ENCODE measurements around the gene TNFAIP3. TPM values are rescaled to one million over a fixed set of nuclear protein-coding genes. Genes with fewer than 3 reads are reported as not detected.
A peak's percentile ranks its signal among the peaks of the same experiment; 100 is the strongest.

The TNFAIP3 gene
- total RNA-seq, 1 donor from 2014 or later = 19.9 TPM

- DNase-seq = no peak
Observed at GRCh38 chr6:137864812-137865508, 2.1 kb upstream of the TNFAIP3 start.

- no peak for DNase-seq
Observed at GRCh38 chr6:137866200-137866913, 702 bp upstream of the TNFAIP3 start.

- peak; percentile 52 for DNase-seq
Observed at GRCh38 chr6:137867685-137868509, 838 bp downstream of the TNFAIP3 start.

DNA sequence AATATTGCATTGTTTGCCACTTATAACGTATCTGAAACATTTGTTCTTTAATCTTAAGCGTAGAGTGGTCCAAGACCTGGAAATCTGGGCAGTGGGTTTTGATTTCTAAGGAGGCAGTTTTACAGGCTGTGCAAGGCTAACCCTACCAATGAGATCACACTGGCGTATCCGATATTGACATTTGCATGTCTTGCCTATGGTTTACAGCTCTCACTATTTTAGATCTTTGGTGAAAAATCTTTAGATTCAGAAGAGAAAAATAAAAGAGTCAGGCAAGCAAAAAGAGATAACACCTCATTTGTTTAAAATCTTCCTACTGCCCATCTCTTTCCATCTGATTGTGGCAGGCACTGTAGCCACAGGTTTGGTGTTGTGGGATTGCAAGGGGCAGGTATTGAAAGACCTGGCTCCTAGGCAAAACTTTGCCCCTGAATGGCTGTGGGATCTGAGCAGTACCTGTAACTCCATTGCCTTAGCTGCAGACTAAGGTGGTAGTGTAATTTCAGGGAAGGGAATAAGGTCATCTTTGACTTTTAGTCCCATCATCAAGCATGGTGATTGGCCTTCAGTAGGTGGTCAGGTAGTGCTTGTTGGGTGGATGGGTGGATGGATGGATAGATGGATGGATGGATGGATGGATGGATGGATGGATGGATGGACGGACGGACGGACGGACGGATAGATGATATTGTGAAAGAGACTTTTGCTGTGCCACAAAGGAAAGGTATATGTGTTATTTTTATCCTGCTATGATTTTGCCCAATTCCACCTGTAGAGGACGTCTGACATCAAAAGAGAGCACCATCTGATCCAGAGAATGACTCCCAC lies 1.9 kb downstream of the TNFAIP3 start:
- DNase-seq = no peak

DNA sequence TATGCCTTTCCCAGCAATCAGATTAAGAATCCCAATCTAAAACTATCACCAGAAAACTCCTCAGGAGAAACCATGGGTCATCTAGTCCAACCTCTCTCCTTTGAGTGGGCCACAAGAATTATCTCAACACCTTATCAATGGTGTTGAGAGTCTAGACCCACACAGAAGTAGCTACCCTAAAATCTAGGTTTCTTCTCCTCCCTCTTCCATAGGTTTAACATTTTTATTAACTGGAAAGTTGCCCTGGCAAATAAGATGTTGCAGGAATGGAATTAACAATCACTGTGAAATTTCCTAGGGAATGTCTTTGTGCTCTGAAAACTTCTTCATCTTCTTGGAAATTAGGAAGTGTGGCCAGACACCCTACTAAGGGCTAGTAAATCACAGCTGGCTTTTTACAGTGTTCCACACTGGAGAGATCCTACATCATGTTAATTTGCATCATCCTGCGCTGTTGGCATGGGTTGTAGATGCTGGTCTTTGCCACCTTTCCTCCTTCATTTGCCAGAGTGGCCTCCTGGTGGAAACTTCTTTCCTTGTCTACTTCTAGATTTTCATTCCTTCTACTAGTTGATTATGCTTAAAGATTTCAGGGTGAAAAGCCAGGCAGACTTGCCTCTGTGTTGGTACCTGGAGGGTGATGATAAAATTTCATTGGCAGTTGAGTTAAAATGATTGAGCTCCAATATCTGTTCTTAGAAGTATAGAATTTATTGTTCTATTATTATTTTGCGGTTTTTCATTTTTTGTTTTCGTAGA lies 2.7 kb downstream of the TNFAIP3 start:
- no peak for DNase-seq

- DNase-seq = no peak
Observed at GRCh38 chr6:137870308-137870644, 3.2 kb downstream of the TNFAIP3 start.

GRCh38 chr6:137870744-137871247 lies 3.7 kb downstream of the TNFAIP3 start:
- no peak for DNase-seq

- no peak for DNase-seq
Observed at GRCh38 chr6:137871291-137871690, 4.2 kb downstream of the TNFAIP3 start.

- no peak for DNase-seq
Observed at GRCh38 chr6:137871831-137872454, 4.9 kb downstream of the TNFAIP3 start.

GRCh38 chr6:137872581-137873115 lies 5.6 kb downstream of the TNFAIP3 start:
- DNase-seq = no peak

- DNase-seq = no peak
Observed at GRCh38 chr6:137873273-137873762, 6.3 kb downstream of the TNFAIP3 start.

DNA sequence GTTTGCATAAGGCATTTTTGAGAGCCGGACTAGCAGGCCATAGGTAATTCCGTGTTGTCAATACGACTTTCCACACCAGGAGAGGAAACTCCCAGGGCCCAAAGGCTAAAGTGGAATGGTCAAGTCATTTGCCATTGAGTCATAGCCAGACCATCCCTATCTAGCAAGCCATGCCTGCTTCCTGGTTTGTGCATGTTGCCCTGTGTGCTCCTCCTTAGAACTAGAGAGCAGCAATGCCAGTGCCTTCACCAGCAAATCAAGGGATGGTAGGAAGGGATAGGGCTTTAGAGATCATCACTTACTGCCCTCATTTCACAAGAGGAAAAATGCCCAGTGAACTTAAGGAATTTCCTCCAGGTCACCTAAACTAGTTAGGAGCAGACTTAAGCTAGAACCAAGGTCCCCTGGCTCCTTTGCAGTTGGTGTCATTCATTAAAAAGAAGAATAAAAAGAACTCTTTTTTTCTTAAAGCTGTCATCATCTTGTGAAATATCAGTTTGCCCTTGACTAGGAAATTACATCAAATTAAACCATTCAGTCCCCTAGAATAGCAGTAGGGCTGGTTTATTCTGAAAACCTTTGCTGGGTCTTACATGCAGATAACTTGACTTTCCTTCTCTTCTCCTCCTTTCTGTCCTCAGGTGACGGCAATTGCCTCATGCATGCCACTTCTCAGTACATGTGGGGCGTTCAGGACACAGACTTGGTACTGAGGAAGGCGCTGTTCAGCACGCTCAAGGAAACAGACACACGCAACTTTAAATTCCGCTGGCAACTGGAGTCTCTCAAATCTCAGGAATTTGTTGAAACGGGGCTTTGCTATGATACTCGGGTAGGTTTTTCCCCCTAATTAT lies 7.4 kb downstream of the TNFAIP3 start:
- DNase-seq = no peak

GRCh38 chr6:137875058-137875520 lies 8.0 kb downstream of the TNFAIP3 start:
- no peak for DNase-seq

- no peak for DNase-seq
Observed at GRCh38 chr6:137875606-137876005, 8.5 kb downstream of the TNFAIP3 start.

- DNase-seq = no peak
Observed at GRCh38 chr6:137876547-137876946, 9.5 kb downstream of the TNFAIP3 start.

- DNase-seq = no peak
Observed at GRCh38 chr6:137877113-137877512, 10.1 kb downstream of the TNFAIP3 start.

DNA sequence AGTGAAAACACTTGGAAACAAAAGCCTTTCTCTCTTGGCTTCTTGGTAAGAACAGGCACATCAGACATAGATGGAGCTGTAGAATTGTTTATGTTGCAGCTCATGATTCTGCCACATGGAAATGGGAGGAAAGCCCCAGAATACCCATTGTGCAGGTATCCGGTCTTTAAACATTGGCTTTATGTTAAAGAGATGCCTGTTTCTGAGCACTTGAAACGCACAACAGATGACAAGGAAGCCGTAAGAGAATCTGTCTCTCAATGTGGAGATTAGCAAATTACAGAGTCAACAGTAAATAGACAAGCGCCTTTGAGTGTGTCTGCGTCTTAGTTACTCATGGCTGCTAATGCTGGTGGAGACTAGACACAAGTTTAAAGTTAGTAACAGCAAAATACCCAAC lies 10.5 kb downstream of the TNFAIP3 start:
- DNase-seq = no peak

DNA sequence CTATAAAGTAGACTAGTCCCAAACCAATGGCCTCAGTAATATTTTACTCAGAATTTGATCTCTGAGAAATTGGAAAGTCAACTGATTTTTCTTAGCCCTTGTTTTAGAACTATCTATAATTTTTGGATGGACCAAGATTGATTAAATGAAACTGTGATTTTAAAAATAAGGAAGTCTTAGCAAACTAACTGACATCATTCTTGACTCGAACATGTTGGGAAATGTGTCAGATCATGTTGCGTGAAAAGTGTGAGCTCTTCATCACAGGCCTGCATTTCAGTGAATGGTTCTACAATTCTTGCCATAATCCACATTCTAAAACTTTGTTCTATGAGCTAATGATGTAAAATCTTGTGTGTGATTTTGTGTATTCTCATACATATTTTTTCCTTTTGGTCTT lies 11.0 kb downstream of the TNFAIP3 start:
- no peak for DNase-seq

Measured in tongue (tissue), 2 donors.